Left lobe of liver (tissue), 2 donors: ENCODE data around the gene CENPT. TPM values are rescaled to one million over a fixed set of nuclear protein-coding genes. Genes with fewer than 3 reads are reported as not detected.
"Not testable (repeated sequence)": the region's sequence is repeated elsewhere in the genome, so short reads cannot be mapped to it uniquely, and the experiment has no call there.

Source experiments
- ATAC-seq: fragments of 200-7000 bp; cut with Tn5 transposase; one replicate; pipeline ENCODE4 v1.9.1; 2020; ENCODE audit warnings: mild to moderate bottlenecking, moderate library complexity
- DNase-seq: peaks from one replicate; pipeline ENCODE4 v3.0.0-alpha.2; 2020; ENCODE audit warnings: low spot score
- total RNA-seq: library from RNA; stranded (reverse); gene quantifications from one replicate; pipeline ENCODE4 v1.2.1, GENCODE V29; 2021
- donor health status: DM: no; HTN: no; CAD: no; lungs with moderate emphysema.
- donor health status: DM: no; HTN: yes; CAD: no.

CENPT gene
- total RNA-seq, 1 donor from 2014 or later, result 23.1 TPM

DNA sequence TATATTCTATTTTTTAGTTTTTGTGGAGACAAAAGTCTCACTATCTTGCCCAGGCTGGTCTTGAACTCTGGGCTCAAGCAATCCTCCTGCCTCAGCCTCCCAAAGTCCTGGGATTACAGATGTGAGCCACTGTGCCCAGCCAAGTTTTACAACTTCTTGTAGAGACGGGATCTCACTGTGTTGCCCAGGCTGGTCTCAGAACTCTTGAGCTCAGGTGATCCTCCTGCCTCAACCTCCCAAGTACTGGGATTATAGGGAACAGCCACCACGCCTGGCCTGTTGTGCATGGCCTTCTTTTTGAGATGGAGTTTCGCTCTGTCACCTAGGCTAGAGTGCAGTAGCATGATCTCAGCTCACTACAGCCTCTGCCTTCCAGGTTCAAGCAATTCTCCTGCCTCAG is 6.2 kb upstream of the CENPT start:
- no peak for DNase-seq
- ATAC-seq, result no peak

DNA sequence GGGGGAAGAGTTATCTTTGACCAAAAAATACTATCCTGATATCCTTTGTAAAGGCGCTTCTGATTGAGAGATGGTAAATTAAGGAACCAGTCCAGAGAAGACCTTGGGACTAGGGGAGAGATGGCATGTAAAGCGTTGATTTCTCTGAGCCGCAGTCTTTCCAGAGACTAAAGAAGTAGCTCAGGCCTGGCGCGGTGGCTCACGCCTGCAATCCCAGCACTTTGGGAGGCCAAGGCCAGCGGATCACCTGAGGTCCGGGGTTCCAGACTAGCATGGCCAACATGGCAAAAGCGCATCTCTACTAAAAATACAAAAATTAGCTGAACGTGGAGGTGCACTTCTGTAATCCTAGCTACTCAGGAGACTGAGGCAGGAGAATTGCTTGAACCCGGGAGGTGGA is 625 bp upstream of the CENPT start:
- ATAC-seq, result no peak
- no peak for DNase-seq

DNA sequence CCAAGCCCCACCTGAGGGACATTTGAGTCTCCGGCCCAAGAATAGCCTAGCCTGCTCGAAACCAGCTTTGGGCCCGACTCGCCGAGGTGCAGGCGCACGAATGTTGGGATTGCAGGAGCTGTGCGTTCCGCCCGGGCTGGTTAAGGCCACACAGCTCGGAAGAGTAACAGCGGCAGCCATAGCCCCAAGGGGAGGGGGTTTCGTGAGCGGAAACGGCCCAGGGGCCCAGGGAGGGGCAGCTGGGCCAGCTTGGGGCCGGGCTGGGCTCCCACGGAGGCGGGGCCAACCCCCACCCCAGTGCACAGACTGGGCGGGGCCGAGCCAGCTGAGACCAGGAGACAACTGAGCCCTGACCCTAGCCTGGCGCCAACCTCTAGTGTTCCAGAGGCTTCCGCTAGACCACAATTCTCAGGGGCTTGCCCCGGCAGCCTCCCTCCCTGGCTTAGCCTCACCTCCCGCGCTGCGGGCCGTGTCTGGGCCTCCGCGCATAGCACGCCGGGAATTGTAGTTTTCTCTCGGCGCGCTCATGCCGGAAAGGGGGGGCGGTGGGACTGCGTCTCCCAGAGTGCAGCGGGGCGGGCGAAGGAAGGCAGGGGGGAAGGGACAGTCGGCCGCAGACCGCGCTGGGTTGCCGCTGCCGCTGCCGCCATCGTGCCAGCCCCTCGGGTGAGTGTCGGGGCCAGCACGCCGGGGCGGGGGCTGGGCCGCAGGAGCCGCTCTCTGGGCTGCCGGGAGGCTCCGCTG is 1.0 kb downstream of the CENPT start, which contains the start of gene NUTF2:
TSS of gene NUTF2 (plus strand) at position 614 of the 744 bp plus-strand sequence. CDS start 18,198 bp downstream, outside the sequence.
- peak; percentile 83 for ATAC-seq
- DNase-seq, result peak; percentile 97

DNA sequence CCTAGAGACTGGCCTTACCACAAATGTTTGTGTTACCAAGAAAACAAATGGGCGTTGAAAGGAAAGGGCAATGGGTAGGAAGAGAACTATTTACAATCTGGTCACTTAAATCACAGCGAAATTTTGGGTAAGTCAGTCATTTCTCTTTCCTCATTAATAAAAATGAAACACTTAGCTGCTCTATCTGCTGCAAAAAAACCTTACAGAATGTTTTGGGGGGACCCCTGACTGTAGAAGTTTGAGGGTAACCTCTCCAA is 1.5 kb downstream of the CENPT start:
- ATAC-seq (no peak), DNase-seq (no peak)

DNA sequence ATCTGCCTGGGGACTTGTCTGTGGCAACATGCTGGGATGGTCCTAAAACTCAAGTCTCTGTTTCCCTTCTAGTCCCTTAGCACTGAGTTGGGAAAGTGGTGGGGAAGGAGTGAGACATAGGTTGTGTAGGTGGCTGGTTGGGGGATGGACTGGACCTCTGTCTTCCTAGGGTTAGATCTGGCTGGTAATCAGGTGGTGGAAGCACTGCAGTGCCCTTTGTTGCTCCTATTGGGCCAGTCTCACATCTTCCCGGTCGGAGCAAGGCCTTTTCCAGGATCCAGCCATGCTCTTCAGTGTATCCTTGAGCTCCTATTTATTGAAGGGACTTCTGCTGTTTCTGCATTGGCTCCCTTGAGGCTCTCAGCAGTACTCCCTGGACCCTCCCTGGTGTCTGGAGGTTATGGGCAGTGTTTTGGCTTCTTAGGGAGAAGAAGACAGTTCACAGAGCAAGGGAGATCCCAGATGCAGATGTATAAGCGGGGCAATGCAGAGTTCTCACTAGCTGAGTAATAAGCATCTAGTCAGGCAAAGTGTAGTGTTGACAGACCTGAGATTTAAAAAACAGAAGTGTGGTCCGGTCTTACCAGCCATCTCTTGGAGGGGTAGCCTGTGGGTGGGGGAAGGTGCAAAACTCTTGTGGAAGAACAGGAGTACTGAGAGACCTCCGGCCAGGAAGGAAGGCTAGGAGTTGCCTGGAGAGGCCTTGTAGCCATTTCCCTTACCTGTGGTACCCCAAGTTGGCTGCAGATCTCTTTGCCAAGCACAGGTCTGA is 2.0 kb downstream of the CENPT start:
- no peak for ATAC-seq
- DNase-seq, result no peak

DNA sequence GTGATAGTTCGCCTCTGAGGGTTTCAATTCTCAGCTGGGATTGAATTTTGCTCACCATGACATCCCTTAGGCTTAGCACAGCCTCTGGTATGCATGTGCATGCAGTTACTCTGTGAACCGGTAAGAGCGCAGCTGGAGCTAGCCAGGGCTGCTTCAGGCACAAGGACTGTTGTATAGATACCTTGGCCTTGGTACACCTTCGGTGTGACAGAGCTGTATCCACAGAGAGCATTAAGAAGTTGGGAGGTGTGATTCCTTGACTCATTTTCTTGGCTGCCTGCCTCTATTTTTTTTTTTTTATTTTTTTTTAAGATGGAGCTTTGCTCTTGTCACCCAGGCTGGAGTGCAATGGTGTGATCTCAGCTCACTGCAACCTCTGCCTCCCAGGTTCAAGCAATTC is 3.0 kb downstream of the CENPT start:
- DNase-seq, result no peak
- no peak for ATAC-seq

DNA sequence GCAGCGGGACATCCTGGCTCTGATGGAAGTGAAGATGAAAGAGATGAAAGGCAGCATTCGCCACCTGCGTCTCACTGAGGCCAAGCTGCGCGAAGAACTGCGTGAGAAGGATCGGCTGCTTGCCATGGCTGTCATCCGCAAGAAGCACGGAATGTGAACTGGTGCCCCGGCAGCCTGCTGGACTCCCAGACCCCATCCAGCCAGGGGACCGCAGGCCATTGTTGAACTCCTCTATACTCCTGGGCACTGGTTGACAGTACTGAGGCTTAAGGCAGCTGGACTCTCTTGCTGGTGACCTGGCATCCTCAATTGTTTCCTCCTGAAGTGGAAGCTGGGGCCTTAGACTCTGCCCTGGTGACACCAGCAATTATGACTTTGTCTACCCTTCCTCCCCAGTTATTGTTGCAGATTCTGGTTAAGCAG is 4.1 kb downstream of the CENPT start:
- ATAC-seq (no peak), DNase-seq (no peak)

DNA sequence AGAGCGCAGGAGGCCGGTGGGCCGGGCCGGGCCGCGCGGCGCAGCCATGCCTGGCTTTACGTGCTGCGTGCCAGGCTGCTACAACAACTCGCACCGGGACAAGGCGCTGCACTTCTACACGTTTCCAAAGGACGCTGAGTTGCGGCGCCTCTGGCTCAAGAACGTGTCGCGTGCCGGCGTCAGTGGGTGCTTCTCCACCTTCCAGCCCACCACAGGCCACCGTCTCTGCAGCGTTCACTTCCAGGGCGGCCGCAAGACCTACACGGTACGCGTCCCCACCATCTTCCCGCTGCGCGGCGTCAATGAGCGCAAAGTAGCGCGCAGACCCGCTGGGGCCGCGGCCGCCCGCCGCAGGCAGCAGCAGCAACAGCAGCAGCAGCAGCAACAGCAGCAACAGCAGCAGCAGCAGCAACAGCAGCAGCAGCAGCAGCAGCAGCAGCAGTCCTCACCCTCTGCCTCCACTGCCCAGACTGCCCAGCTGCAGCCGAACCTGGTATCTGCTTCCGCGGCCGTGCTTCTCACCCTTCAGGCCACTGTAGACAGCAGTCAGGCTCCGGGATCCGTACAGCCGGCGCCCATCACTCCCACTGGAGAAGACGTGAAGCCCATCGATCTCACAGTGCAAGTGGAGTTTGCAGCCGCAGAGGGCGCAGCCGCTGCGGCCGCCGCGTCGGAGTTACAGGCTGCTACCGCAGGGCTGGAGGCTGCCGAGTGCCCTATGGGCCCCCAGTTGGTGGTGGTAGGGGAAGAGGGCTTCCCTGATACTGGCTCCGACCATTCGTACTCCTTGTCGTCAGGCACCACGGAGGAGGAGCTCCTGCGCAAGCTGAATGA is 4.8 kb downstream of the CENPT start:
- ATAC-seq (peak; percentile 36), DNase-seq (peak; percentile 51)

DNA sequence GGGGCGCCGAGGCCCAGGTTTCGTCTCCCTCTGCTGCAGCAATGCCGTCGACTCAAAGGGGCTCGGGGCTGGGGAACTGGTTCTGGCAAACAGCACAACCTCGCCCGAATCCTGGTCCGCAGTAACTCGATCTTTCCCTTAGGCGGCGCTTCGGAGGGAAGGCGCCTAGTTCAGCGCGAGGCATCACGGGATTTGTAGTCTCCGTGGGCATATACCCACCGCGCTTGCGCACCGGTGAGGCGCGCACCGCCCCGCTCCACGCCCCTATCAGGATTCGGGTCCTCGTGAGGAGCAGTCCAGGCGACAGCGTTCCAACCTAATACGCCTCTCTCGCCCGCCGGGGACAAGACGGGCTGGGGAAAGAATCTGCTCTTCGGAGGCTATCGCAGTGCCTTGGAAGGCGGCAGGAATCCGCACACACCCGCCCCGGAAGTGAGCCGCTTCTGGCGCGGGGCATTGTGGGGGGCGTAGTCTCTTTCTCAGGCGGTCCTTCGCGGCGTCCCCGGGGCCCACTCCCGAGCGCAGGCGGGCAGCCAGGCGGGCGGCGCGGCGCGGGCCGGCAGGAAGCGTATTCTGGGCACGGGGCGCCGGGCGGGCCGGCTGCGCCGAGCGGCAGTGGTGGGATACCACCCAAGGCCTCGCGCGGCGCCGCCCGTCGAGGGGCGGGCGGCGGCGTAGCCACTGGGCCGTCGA is 5.5 kb downstream of the CENPT start, which contains the start of gene THAP11:
TSS of gene THAP11 (plus strand) at position 505 of the 693 bp plus-strand sequence. CDS start 235 bp downstream, outside the sequence.
- peak; percentile 74 for ATAC-seq
- peak; percentile 95 for DNase-seq

DNA sequence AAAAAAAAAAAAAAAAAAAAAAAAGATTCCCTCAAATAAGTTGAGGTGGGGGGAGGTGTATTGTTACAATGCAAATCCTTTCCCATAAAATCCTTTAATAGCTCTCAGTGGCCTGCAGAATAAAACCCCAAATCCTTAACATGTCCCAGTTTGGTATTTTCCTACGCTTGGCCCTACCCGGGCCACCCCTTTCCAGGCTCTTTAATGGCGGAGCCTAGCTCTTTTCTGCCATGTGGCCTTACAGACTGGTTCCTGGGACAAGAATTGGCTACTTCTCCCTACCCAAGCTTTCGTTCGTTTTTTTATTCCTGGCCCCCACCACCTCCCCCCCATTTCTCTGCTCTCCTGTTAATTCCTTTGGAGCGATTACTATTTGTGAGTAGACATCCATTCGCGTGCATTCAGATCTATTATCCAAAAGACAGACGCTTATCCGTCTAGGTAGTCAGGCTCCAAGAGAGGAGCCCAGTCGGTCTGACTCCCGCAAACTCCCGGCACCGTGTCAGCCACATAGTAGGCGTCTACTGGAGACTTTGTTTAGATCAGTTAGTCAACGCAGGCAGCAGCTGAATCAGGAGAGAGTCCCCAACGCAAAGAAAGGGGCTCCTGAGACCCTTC is 6.2 kb downstream of the CENPT start:
- peak; percentile 0 for ATAC-seq
- no peak for DNase-seq

DNA sequence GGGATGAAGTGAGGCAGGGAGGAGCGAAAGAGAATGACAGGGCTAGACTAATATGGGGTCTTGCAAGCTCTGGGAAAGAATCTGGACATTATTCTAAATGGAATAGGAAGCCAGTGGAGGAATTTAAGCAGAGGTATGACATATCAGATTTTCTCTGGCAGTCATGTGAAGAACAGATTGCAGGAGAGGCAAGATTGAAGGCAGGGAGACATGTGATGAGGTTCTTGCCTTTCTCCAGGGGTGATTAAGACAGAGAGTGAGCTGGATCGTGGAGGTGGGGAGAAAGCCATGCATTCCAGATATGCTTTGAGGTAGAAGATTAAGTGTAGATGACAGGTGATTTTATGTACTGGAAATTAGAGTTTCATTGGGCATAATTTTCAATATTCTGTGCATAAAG is 9.7 kb downstream of the CENPT start:
- ATAC-seq, result no peak
- DNase-seq, result no peak

DNA sequence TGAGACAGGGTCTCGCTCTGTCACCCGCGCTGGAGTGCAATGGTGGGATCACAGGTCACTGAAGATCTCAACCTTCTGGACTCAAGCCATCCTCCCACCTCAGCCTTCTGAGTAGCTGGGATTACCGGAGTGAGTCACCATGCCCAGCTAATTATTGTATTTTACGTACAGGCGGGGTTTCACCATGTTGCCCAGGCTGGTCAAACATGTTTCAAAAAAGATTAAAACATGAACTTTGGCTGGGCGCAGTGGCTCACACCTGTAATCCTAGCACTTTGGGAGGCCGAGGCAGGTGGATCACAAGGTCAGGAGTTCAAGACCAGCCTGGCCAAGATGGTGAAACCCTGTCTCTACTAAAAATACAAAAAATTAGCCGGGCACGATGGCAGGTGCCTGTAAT is 10.3 kb downstream of the CENPT start:
- not testable (repeated sequence) for DNase-seq

DNA sequence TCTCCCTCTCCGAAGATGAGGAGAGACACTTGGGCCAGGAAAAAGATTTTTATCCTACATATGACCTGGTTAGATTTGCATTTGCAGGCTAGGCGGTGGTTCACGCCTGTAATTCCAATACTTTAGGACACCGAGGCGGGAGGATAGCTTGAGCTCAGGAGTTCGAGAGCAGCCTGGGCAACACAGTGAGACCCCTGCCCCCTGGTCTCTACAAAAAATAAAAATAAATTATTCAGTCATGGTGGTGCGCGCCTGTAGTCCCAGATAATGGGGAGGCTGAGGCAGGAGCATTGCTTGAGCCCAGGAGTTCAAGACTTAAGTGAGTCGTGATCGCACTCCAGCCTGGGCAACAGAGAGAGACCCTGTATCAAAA is 13.3 kb downstream of the CENPT start:
- DNase-seq (no peak), ATAC-seq (no peak)

More for the DNA sequence above, 10.3 kb downstream of the CENPT start:
- not testable (repeated sequence) for ATAC-seq

DNA sequence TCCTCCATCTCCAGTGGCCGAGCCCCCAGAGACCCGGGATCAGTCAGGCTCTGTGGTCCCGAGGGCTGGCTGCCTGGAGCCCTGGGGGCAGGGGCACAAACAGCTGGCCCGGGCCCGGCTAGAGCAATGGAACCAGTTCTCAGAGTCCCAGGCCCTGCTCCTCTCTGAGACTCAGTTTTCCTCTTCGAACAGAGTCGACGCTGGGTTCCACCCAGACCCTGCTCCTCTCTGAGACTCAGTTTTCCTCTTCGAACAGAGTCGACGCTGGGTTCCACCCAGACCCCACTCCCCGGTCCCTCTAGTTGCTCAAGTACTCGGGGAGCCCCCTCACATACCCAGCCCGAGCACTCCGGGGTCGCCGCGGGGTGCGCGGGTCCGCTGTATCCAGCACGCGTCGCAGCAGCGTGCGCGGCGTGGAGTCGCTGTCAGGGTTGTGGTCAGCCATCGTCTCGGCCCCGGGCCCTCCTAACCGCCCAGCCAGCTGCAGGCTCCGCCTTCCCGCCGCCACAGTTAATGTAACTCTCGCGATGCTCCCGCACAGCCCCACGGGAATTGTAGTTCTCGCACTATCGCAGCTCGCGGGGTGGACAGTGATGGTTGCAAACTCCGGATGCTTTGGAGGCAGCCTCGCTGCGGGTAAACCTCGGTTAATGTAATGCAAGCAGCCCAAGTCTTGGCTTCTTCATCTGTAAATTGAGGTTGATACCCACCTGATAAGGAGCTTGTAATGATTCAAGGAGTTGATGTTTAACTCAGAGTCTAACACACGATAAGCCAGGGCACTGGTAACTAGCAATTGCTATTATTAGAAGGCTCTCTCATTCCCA is 13.9 kb downstream of the CENPT start:
- peak; percentile 92 for DNase-seq
- ATAC-seq, result peak; percentile 99

DNA sequence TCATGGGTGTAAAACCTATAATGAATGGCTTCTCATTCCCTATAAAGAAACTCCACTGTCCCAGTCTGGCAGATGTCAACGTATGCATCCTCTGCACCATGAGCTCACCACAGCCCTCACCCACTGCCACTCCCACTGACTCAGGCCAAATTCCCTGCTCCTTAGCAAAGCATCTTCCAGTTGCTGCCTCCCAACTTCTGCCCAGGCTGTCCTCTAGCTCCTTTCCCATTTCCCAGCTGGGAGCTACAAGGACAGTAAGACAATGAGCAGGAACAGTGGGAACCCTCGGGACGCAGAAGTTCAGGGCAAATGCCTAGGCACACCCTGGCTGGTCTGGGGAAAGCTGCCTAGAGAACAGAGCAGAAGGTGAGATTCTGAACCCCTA is 14.5 kb downstream of the CENPT start:
- peak; percentile 10 for ATAC-seq
- DNase-seq, result no peak

DNA sequence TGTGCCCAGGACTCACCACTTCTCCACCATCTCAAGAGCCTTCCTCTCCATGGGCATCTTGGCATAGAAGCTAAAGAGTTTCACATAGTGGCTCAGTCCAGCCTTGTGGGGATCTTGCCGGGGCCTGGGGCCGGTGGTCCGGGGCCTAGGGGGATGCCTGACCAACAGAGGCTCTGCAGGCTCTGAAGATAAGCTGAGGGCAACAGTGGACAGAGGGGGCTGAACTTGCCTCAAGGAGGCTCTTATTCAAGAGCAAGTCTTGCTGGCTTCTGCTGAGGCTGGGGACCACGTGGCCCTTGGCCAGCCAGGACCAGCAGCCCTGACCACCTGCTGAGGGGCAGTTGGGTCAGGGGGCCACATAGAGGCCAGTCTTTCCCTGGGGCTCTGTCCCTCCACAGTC is 18.8 kb downstream of the CENPT start:
- DNase-seq (no peak), ATAC-seq (no peak)

DNA sequence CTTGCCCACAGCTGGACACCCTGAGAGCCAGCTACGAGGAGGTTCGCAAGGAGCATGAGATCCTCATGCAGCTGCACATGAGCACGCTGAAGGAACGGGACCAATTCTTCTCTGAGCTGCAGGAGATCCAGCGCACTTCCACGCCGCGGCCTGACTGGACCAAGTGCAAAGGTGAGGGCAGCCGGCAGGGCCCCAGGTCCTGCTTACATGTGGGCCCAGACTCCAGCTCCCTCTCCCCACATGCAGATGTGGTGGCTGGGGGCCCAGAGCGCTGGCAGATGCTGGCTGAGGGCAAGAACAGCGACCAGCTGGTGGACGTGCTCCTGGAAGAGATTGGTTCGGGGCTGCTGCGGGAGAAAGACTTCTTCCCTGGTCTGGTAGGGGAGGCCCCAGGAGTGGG is 21.6 kb downstream of the CENPT start:
- ATAC-seq (no peak), DNase-seq (no peak)

DNA sequence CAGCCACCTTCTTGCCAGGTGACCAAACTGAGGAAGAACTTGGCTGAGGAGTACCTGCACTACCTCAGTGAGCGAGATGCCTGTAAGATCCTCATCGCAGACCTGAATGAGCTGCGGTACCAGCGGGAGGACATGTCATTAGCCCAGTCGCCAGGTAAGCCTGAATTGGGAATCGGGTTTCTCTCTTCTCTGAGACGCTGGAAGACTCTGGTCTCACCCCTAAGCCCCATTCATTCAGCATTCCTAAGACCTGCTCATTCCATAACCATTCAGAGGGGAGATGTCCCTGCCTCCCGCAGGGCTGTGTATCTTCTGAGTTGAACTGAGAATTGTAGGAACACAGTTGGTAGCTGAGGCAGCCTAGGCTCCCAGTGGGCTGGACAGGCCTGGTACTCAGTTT is 22.4 kb downstream of the CENPT start:
- no peak for ATAC-seq

DNA sequence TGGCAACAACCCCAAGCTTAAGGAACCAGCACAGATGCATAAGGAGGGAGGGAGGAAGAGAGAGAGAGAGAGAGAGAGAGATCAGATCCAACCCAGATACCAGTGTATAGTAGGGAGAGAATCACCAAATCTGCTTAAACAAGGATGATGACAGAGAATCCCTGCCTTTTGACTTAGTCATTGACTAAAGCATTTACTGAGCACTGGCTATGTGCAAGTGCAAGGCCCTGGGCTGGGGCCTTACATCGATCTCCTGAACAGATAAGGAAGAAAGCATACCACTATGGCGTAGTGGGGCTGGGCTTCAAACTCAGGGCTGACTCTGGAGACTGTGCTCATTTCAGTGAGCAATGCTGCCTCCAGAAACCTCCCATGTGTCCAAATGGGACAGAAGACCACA is 25.0 kb downstream of the CENPT start:
- ATAC-seq, result no peak
- DNase-seq, result no peak

More for the DNA sequence above, 22.4 kb downstream of the CENPT start:
- DNase-seq, result no peak
